ENCODE measurements around the gene VAV3. TPM values are rescaled to one million over a fixed set of nuclear protein-coding genes. Genes with fewer than 3 reads are reported as not detected.
"Not testable (repeated sequence)": the region's sequence is repeated elsewhere in the genome, so short reads cannot be mapped to it uniquely, and the experiment has no call there.

Gene VAV3
- total RNA-seq, 2 donors from 2014 or later: 69.1 to 102 TPM

DNA sequence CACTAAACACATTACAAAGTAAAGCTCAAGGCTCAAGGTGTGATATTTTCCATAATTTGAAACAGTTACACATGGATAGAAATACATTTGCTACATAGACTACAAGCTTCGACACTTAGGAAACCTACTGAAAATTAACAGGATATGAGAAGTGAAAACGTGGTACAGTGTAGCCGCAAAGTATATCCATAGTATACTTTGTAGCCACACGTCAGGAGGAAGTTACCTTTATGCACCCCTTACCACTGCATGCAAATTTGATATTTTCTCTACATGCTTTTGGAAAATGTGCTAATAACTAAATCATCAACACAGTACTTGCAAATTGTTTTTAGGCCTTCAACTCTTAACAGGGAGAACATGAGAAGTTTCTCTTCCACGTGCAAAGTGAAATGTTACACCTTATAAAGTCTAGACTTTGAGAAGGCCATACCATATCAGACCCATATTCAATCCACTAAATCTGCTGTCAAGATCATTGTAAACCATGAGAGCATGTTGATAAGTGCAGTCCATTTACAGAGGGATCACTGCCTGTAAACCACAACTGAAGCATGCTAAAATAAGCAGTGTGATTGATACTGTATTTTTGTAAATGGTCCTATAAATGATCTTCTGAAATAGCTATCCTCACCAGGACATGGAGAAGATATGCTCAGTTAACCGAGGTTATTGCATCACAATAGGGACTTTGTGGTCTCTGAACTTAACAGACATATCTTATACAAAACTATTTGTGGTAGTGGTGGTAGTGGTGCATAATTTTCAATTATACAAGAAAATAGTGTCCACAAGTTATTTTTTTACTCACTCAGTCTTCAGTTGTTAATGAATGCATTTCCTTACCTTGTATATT lies 64.7 kb downstream of the VAV3 start:
- no peak for ATAC-seq
- intact Hi-C loops (cut with DNase I, micrococcal nuclease): no loop called here

DNA sequence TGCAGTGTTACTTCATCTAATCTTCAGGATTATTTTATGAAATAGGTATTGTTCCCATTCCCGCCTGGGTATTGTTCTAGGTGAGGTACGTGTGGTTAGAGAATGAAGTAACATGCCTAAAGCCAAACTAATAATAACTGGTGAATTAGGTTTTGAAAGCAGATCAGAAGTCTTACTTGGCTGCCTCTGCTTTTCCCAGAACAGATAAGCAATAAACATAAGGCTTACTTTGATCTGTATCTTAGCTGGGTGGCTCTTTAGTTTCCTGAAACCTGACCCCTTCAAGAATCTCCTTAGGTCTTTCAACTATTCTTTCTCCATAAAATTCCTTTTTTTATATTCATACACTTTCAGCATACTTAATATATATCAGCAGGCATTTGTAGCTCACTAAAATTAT lies 65.3 kb downstream of the VAV3 start:
- DNase-seq (no peak), ATAC-seq (no peak)
- intact Hi-C loops (cut with DNase I, micrococcal nuclease): no loop called here

More for the DNA sequence above, 64.7 kb downstream of the VAV3 start:
- DNase-seq: no peak

DNA sequence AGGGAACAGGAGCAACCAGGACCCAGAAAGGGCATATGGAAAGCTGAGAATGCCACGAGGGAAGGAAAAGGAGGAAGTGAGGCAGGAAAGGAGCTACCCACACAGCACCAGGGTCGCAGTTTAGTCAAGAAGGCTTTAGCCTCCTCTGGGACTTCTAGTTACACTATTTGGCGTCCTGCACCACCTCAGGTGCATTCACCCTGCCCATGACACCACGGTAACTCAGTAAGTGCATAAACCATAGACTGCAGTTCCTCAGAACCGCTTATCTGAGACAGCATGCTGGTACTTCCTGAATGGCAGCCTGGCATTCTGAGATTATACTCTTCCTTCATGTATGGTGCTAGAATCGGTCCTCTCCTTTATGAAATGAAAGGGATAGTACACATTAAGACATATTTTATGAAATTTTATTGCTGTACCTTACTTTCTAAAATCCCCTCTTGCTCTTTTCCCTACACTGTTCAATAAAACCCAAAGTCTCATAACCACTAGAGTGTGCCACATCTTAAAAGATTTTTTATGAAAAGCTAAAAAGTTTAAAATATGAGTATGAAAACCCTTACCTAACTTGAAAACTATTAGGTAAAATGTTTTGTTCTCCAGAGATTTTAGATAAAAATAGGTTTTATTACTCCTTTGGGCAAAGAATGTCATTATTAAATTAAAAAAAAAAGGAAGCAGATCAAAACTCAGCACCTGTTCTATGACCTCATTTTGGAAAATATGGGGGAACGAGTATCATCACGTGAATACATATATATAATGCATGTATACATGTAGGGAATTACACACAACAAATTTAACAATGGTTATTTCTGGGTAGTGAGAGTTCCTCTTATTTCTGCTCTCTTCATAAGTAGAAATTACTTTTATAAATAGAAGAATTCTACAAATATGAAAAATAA lies 67.3 kb downstream of the VAV3 start:
- no peak for ATAC-seq
- no peak for DNase-seq
- intact Hi-C loops (cut with DNase I, micrococcal nuclease): no loop called here

DNA sequence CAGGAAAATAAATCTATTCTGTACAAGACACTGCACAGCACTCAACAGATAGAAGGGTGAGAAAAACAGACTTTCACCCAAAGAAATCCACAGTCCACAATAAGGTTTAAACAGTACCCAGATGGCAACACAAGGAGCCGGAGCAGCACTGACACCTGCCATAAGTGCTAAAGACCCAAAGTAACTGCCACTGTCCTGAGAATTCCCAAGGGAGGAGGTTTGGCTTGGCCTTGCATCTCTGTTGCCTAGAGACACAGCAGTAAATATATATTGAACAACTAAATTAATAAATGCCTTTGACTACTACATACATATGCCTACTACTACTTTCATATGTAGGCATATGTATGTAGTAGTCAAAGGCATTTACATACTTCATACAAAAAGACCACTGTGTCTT lies 68.0 kb downstream of the VAV3 start:
- ATAC-seq: no peak
- no peak for DNase-seq
- intact Hi-C loops (cut with DNase I, micrococcal nuclease): no loop called here

DNA sequence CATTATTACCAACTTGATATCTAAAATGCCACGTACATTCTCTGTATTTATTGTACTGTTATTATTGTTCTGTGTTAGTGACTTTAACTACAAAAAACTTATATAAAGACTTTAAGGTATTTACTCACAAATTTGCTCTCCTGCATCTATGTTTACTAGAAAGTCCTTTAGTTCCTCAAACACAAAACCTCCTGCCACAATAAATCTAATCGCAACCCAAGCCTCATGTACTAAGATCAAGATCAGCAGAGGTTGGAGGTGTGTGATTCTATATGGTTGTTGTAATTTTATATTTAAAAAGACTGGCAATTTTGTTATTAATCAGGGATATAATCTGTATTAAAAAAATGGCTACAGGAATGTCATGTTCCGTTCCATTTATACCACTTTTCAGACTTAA lies 68.6 kb downstream of the VAV3 start:
- intact Hi-C loops (cut with DNase I, micrococcal nuclease): no loop called here
- ATAC-seq (no peak), DNase-seq (no peak)

DNA sequence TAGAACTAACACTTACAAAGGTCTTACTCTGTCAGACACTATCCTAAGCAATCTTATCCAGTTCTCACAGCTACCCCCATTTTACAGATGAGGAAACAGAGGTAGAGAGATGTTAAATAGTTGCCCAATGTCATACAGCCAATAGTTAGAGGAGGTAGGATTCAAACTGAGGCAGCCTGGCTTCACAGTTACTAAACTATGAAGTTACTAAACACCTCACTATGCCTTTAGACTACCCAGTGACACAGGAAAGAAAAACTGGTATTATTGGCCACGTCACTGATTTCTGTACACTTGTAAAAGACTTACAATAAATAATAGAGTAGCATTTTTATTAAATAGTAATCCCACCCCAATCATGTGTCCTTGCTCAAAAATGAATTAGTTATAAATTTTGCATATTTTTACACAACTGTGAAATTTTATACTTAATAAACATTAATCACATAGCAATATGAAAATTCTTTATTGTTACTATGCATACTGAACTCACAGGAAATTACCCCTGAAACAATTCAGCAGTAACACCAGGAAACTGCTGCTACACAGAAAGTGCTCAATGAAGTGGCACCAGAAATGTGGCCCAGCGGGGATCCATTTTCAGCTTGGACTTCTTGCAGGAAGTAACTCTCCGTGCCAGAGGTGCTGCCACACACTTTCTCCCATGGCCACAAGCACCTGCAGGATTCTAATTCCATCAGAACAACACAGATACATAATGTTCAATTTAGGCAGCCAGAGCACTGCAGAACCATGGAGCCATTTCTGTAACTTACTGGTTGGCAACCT lies 69.4 kb downstream of the VAV3 start:
- no peak for ATAC-seq
- intact Hi-C loops (cut with DNase I, micrococcal nuclease): no loop called here
- DNase-seq: no peak

DNA sequence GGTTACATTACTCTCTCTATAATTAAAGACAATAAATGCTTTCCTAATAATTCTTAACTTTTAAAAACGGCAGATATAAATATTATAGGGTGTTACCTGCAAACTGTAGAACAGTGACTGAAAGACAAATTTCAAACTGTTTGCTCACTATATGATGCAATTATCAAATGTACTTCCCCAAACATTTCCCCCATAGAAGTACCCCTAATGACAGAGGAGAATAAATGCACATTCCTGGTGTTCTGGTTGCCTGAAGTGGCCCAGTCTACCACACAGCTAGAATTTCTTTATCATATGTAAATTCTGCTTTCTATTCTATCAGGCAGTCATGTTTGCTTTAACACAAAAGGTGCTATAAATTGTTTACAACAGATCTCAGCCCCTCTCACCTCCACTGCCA lies 70.4 kb downstream of the VAV3 start:
- DNase-seq: no peak
- ATAC-seq: no peak
- intact Hi-C loops (cut with DNase I, micrococcal nuclease): no loop called here

DNA sequence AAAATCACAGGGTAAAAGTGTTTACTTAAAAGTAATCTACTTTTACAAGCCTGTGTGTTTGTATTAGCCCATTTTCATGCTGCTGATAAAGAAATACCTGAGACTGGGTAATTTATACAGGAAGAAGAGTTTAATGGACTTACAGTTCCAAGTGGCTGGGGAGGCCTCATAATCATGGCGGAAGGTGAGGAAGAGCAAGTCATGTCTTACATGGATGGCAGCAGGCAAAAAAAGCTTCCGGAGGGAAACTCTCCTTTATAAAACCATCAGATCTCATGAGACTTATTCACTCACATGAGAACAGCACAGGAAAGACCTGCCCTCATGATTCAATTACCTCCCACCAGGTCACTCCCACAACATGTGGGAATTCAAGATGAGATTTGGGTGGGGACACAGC lies 71.6 kb downstream of the VAV3 start:
- intact Hi-C loops (cut with DNase I, micrococcal nuclease); ATAC-seq; DNase-seq: not testable (repeated sequence)

DNA sequence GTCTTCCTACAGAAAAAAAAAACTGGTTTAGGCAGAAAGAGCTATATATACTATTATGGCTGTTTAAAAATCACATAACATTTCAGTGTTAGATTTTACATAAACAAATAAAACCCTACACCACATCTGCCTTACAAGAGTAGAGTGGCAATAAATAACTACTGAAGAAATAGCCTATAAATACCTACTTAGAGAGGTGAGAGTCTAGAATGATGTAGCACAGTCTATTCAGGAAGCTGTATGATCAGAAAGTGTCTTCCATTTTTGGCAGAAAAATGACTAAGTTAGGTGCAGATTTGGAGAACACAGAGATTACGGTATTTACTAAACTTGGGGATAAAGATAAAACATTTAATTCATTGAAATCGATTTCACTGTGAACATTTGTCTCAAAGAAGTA lies 75.5 kb downstream of the VAV3 start:
- no peak for ATAC-seq
- no peak for DNase-seq
- intact Hi-C loops (cut with DNase I, micrococcal nuclease): no loop called here

DNA sequence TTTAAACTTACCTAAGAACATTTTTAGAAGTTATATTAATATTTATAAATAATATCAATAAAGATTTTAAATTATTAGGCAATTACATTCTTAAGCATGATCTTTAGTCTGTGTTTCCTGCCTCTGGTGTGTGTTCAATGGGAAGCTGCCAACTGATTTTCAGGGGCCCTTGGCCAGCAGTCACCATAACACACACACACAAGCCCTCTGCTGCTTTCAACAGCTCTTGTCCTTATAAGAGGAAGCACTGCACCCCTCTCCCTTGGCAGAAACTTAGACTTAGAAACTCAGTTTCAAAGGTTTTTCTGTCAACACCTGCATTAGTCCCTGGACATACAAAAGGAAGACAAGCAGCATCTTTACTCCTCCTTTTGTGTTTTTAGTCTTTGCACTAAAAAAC lies 81.4 kb downstream of the VAV3 start:
- intact Hi-C loops (cut with DNase I, micrococcal nuclease): no loop called here
- ATAC-seq (no peak), DNase-seq (no peak)

DNA sequence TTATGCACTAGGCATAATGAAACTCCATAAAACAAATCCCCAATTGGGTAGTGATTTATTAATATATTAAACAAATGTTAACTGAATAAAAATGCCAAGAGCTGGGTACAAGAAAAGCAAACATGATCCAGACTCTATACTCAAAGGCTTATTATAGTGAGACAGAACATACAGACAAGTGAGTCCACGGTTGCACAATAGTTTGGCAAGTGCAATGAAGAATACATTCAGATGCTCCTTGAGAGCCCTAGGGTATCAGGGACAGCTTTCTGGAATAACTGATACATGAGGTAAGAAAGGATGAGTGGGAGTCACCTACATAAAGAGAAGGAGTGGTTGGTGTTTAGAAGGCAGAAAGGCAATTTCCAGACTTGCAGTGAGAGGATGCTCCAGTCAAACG lies 85.1 kb downstream of the VAV3 start:
- ATAC-seq (no peak), DNase-seq (no peak)
- intact Hi-C loops (cut with DNase I, micrococcal nuclease): no loop called here

DNA sequence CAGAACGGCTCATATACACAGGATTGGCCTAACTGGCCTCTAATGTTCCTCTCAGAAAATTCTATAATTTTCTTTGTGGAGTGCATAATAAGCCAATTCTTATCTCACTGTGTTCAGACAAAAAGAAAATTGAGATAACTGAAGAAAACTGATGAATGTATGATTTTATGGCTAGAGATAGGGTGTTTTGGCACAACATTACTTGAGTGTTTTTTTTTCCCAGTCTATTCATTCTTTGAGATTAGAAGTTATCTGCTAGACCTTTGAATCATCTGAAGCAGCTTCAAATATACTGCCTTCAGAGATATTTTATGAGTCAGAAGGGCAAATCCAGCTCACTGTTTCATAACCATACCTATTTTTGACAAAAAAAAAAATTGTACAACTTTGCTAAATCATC lies 85.6 kb downstream of the VAV3 start:
- ATAC-seq: no peak
- intact Hi-C loops (cut with DNase I, micrococcal nuclease): no loop called here
- no peak for DNase-seq

DNA sequence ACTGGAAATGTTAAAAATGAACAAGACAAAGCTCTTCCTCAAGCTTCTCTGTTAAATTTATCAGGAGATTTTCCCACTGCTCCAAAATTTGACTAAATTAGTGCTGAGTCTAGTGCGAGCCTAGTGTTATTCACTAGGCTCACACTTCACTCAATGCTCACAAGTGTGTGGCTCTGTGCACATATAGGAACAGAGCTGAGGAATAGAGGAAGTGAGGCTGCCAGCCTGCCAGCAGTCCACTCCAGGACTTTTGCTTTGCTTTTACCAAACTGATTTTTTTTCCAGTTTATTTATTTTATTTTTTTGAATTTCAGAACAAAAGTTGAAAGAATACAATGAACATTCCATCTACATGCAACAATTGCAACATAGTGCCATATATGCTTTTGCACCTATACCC lies 87.2 kb downstream of the VAV3 start:
- ATAC-seq (no peak), DNase-seq (no peak)
- intact Hi-C loops (cut with DNase I, micrococcal nuclease): no loop called here

DNA sequence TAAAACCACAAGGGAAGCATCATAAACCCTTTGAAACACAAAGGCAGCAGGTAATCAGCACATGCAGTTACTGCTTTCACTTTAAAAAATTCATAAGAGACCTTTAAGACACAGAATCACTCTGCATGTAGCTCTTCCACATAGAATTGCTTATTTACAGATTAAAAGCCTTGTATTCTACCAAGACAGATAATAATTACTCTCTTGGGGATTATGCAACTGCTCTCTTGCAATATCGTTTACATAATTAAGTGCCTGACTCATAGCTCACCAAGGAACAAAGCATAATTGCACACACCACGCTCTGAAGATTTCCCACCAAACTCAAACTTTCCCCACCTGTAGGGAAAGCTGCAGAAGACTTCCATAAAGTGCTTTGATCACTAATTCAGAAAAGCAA lies 87.9 kb downstream of the VAV3 start:
- no peak for ATAC-seq
- DNase-seq: no peak
- intact Hi-C loops (cut with DNase I, micrococcal nuclease): no loop called here

DNA sequence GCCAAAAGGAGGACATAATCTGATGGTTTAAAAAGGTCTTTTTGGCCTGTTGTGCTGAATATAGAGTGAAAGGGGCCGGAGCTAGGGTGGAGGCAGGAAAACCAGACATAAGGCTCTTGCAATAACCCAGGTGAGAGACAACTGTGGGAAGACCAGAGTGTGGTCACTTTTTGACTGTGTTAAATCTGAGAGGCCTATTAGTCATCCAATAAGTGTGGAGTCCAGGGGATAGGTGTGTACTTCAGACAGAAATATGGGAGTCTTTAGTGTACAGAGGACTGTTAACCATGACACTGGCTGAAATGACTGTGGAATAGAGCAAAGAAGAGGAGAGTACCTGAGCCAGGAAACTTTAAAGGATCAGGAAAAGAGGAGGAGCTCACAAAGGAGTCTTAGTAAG lies 89.3 kb downstream of the VAV3 start:
- intact Hi-C loops (cut with DNase I, micrococcal nuclease): no loop called here
- ATAC-seq (no peak), DNase-seq (no peak)

DNA sequence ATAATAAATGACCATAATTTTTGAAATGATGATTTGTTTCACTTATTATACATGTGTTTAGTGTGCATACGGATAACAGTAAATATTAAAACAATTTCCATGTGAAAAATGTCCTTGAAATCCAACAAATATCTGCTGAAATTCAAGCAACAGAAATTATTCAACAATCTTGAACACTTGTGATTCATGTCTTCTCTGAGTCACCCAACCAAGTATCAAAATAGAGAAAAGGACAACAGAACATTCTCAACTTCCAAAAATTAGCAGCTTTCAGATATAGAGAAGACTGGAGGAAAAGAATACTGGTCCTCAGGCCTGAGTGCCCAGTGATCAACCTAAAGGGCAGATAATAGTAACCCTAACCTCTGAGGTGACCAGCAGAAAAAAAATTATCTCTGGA lies 90.8 kb downstream of the VAV3 start:
- ATAC-seq (no peak), DNase-seq (no peak)
- intact Hi-C loops (cut with DNase I, micrococcal nuclease): no loop called here

DNA sequence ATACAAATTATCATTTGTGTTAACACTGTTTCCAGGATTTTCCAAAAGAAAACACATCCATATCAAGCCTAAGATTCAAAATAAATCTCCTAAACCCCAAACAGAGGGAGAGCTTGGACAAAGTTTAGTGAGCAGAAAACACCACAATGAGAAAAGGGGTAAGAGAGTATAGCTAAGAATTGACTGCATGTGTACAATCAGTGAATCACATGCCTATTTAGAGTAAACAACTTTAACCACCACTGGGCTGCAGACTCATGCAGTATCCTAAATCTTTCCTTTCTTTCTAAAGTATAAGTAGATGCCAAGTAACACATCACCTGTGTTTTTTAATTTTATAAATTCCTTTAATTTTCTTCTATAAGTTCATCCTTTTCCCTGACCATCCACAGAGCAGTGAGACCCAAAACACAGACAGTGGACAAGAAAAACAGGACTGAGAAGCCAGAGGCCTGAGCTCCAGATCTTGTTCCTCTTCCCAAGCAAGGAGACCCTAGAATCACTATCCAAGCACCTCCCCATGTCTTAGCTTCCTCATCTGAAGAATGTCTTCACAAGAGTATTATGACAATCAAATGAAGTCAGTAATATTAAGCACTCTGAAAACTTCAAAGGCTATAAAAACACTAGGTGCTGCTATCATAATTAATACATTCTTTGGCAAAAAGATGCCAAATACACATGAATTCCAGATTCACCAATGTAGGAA lies 93.1 kb downstream of the VAV3 start:
- intact Hi-C loops (cut with DNase I, micrococcal nuclease): no loop called here
- ATAC-seq (no peak), DNase-seq (no peak)

DNA sequence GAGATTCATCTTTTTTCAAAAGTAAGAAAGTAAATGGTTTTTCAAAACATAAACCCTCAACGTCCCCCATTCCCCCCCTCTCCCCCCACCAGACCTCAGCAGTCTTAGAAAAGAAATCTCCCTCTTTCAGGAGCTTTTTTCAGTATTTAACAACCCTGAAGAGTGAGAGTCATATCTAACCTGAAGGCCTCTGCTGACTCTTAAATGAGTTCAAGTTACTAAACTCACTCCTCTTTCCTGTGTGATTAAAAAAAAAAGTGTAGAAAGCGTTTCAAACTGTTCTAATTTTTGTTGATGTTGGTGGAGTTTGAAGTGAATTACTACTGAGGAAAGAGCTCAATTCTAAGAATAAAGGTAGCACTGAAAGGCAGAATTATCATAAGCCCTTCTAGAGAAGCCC lies 93.7 kb downstream of the VAV3 start:
- no peak for ATAC-seq
- intact Hi-C loops (cut with DNase I, micrococcal nuclease): no loop called here
- DNase-seq: no peak

DNA sequence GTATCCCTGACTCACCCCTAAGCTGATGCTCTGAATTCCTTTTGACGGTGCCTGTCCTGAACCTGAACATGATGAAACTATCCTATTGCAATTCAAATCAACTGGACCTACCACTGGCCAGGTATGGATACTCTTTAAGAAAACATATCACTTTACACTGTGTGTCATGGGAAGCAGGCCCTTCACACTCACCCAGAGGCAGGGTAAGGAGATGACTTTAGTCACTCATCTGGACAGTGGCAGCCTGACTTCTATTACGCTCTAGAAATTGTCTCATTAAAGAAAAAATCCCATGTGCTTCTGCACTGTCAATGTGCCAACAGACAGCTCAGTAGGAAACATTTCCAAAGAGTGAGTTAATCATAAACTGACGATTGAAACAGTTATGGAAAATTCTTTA lies 94.3 kb downstream of the VAV3 start:
- intact Hi-C loops (cut with DNase I, micrococcal nuclease): no loop called here
- DNase-seq (no peak), ATAC-seq (no peak)

Measured in left colon (tissue), 2 donors.